Measurements from ENCODE around the gene DPY30.

DPY30 gene

GRCh38 chr2:32009516-32010256 is 29.9 kb downstream of the DPY30 start:
- DNase-seq, result peak; percentile 51

- no peak for DNase-seq
Observed at GRCh38 chr2:32008805-32009515, 30.6 kb downstream of the DPY30 start.

DNA sequence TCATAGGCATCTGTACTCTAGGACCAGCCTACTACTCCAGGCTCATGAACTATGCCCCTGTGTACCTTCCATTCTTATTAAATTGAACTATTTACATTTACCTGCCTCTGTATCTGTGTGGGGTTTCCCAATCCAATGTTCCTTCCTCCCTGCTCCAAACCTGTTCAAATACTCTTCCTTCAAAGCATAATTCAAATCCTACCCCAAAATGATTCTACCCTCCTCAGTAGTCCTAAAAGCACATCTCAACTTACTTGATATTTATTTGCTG is 32.5 kb downstream of the DPY30 start:
- DNase-seq, result no peak

GRCh38 chr2:32005371-32005976 is 34.1 kb downstream of the DPY30 start:
- no peak for DNase-seq

- no peak for DNase-seq
Observed at GRCh38 chr2:32003791-32004190, 35.8 kb downstream of the DPY30 start.

DNA sequence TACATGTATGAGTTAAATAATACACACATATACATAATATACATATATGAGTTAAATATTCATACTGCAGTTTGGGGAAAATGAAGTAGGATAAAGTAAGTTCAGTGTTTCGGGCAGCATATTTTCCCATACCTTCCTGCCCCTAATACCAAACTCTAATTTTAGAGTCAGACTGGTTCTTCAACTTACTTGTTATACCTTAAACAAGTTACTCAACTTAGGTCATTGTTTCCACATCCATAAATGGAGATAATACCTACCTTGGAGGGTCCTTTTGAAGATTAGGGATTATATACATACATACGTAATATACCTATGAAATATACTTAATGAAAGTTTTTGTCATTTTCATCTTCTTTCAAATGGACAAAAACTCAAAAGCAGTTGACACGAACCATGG is 37.2 kb downstream of the DPY30 start:
- no peak for DNase-seq

- no peak for DNase-seq
Observed at GRCh38 chr2:31999438-31999837, 40.2 kb downstream of the DPY30 start.

GRCh38 chr2:31998731-31999383 is 40.7 kb downstream of the DPY30 start:
- no peak for DNase-seq

DNA sequence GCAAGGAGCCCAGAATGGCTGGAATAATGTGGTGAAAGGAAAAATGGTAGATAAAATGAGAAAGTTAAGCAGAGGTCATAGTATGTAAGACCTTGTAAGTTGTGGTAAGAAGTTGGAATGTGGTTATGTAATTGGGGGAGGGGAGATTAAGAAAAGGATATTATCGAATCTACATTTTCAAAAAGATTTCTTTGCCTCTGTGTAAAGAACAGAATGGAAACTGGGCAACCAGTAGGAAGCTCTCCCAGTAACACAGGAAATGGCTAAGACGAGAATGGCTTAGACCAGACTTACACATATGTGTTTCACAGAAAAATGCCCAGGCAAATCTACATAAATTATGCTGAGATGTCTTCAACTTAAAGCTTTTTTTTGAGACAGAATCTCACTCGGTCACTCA is 42.0 kb downstream of the DPY30 start:
- DNase-seq, result no peak

GRCh38 chr2:31996571-31997150 is 42.9 kb downstream of the DPY30 start:
- DNase-seq, result no peak

GRCh38 chr2:31992934-31993333 is 46.7 kb downstream of the DPY30 start:
- DNase-seq, result no peak

GRCh38 chr2:31992025-31992579 is 47.5 kb downstream of the DPY30 start:
- DNase-seq, result no peak

DNA sequence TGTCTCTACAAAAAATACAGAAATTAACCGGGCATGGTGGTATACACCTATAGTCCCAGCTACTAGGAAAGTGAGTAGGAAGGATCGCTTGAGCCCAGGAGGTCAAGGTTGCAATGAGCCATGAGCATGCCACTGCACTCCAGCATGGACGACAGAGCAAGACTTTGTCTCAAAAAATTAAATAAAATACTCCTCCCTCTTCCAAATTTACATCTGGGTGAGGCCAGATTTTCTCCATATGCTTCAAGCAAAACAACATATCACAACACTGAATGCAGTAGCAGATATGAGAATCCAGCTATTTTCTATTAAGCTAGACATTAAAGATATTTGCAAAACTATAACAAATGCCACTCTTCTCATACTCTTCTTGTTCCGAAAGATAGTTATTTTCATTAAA is 49.7 kb downstream of the DPY30 start:
- no peak for DNase-seq

GRCh38 chr2:31987454-31988220 is 52.0 kb downstream of the DPY30 start:
- DNase-seq, result no peak

DNA sequence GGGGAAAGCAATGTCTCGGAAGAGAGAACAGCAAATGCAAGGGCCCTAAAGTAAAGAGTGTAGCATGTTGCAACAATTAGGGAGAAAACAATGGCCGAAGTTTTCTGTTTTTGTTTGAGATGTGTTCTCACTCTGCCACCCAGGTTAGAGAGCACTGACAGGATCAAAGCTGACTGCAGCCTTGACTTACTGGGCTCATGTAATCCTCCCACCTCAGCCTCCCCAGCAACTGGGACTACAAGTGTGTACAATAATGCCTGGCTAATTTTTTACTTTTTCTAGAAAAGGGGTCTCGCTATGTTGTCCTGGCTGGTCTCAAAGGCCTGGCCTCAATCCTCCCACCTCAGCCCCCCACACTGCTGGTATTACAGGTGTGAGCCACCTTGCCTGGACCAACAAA is 52.7 kb downstream of the DPY30 start:
- DNase-seq, result no peak

- DNase-seq, result no peak
Observed at GRCh38 chr2:31983762-31984467, 55.7 kb downstream of the DPY30 start.

DNA sequence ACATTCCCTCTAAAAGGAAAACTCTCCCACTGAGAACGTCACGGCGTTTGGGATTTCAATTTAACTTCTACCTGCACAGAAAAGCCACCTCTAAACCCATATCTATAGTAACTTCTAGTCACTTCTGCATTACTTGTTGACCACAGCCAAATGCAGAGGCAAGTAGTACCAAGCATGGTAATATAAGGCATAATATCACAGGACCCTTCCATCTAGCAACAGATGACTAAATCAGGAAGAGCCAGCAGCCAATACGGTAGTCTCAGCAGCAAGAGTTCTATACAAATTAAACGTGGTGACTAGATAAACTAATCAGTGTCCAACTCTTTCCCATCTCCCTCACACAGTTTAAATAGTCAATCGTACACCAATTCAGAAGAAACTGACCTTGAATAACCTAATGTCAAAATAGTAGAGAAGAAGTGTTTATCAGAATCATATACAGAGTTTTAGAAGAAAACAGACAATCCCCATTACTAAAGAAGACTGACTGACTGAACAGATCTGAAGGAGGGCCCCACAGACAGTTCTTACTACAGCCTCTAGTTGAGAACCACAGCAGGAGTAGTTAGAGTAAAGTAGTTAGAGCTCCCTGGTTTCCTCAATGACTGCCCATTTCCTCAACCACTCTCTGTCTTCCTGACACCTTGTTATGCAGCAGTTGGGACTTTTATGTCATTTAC is 58.8 kb downstream of the DPY30 start:
- DNase-seq, result no peak

DNA sequence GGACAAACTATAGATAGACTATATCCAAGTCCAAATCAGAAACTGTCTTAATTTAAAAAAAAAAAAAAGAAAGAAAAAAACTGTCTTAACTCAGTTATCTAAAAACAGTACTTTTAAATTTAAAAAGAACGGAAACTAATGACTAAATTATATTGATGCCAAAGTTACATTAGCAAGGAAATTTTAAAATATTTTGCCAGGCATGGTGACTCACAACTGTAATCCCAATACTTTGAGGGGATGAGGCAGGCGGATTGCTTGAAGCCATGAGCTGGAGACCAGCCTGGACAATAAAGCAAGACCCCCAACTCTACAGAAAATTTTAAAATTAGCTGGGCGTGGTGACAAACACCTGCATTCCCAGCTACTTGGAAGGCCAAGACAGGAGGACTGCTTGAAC is 59.6 kb downstream of the DPY30 start:
- DNase-seq, result no peak

- DNase-seq, result no peak
Observed at GRCh38 chr2:31979018-31979417, 60.6 kb downstream of the DPY30 start.

DNA sequence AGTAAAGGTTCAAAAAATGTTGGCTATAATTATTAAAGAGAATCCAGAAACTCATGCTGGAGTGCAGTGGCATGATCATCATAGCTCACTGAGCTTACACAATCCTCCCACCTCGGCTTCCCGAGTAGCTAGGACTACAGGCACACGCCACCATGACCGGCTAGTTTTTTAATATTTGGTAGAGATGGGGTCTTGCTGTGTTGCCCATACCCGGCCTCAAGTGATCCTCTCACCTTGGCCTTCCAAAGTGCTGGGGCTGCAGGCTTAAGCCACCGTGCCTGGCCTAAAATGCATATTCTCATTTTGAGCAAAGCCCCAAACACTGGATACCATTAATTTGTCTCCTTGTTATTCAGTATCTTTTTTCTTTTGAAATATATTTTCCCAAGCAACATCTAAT is 61.2 kb downstream of the DPY30 start:
- no peak for DNase-seq

Measured in activated T-cell treated with anti-CD3 and anti-CD28 coated beads, Interleukin-2, amount 50 U/mL, for 1 hour (primary cell).